Measurements from ENCODE around the gene KCNK3.

KCNK3 gene

GRCh38 chr2:26685989-26686839, 6.3 kb upstream of the KCNK3 start:
- TF ChIP-seq CTCF (IDR thresholded peaks at IDR 0.05) = no peak

- no peak for TF ChIP-seq CTCF (IDR thresholded peaks at IDR 0.05)
These were observed 5.2 kb upstream of the KCNK3 start for GRCh38 chr2:26687328-26687727.

- no peak for TF ChIP-seq CTCF (IDR thresholded peaks at IDR 0.05)
These were observed 4.7 kb upstream of the KCNK3 start for GRCh38 chr2:26687801-26688200.

GRCh38 chr2:26691161-26691560, 1.4 kb upstream of the KCNK3 start:
- TF ChIP-seq CTCF (IDR thresholded peaks at IDR 0.05) = no peak

GRCh38 chr2:26691881-26692278, 642 bp upstream of the KCNK3 start:
- no peak for TF ChIP-seq CTCF (IDR thresholded peaks at IDR 0.05)

- no peak for TF ChIP-seq CTCF (IDR thresholded peaks at IDR 0.05)
These were observed 651 bp downstream of the KCNK3 start for GRCh38 chr2:26692897-26693849.

- no peak for TF ChIP-seq CTCF (IDR thresholded peaks at IDR 0.05)
These were observed 1.5 kb downstream of the KCNK3 start for GRCh38 chr2:26694001-26694400.
